Ectodermal cell (in vitro differentiated cells): Measurements from ENCODE around the gene KIAA1958. TPM values are rescaled to one million over a fixed set of nuclear protein-coding genes. Genes with fewer than 3 reads are reported as not detected.
A peak's percentile ranks its signal among the peaks of the same experiment; 100 is the strongest.

Experiments
- H3K27ac ChIP-seq: 2 replicates; pipeline ENCODE4 v1.7.0; 2013; ENCODE audit warnings: mild to moderate bottlenecking, low read depth, low read length; ENCODE audit not compliant: insufficient read depth, poor library complexity, severe bottlenecking
- H3K27me3 ChIP-seq: 2 replicates; pipeline ENCODE4 v1.7.0; 2013; ENCODE audit warnings: mild to moderate bottlenecking, low read length; ENCODE audit not compliant: insufficient read depth, control insufficient read depth, poor library complexity, severe bottlenecking
- H3K36me3 ChIP-seq: one replicate; pipeline ENCODE4 v1.7.0; 2013; ENCODE audit warnings: low read length; ENCODE audit not compliant: control insufficient read depth, insufficient read depth
- H3K4me1 ChIP-seq: one replicate; pipeline ENCODE4 v1.7.0; 2013; ENCODE audit warnings: low read length; ENCODE audit not compliant: control insufficient read depth, insufficient read depth
- H3K4me3 ChIP-seq: 2 replicates; pipeline ENCODE4 v1.7.0; 2013; ENCODE audit warnings: low read depth, low read length, control low read depth; ENCODE audit not compliant: insufficient read depth
- H3K9me3 ChIP-seq: 2 replicates; pipeline ENCODE4 v1.7.0; 2013; ENCODE audit warnings: mild to moderate bottlenecking, low read length, moderate library complexity; ENCODE audit not compliant: control insufficient read depth
- WGBS, 2 experiments: methylation state at CpG; one replicate each; pipeline ENCODE4 v1.1.7; 2013; ENCODE audit warnings: missing lambda C conversion rate in 2 of 2; 5-methylcytosine and 5-hydroxymethylcytosine counted together
- polyA plus RNA-seq, 4 experiments: library from polyadenylated mRNA; stranded (reverse); fragments of 50-300 nt; gene quantifications; one replicate each; pipeline ENCODE4 v1.2.3, GENCODE V29; 2013

The KIAA1958 gene
- polyA plus RNA-seq (2013, experiment 1 of 4), result 37.7 TPM
- polyA plus RNA-seq (2013, experiment 2 of 4), result 40.1 TPM
- 35.9 TPM for polyA plus RNA-seq (2013, experiment 3 of 4)
- polyA plus RNA-seq (2013, experiment 4 of 4), result 46.0 TPM

- Histone ChIP-seq H3K27me3 (no peaks in the 10 kb centered on the region), H3K4me1 (peaks cover 13% of the 10 kb centered on the region), H3K36me3 (no peaks in the 10 kb centered on the region), H3K27ac (peak within 1 kb of the TSS; percentile 95), H3K4me3 (peak within 1 kb of the TSS; percentile 94), H3K9me3 (no peaks in the 10 kb centered on the region)
- 1% methylated on average over 93 of the region's 93 CpGs for WGBS, 2 experiments
These were observed at the start of gene KIAA1958 for GRCh38 chr9:112486221-112487007. Gene KIAA1958 (plus strand): TSS chr9:112486827. CDS start chr9:112574081, 87,254 bp downstream.

- no peaks in the 10 kb centered on the region for H3K36me3 ChIP-seq
- WGBS, 2 experiments, result 94 to 99% methylated on average over 2 of the region's 2 CpGs
- no peaks in the 10 kb centered on the region for H3K27me3 ChIP-seq
These were observed 49.2 kb upstream of the KIAA1958 start for GRCh38 chr9:112437406-112437805.

GRCh38 chr9:112439171-112439570, 47.5 kb upstream of the KIAA1958 start:
- Histone ChIP-seq H3K27ac (no peak overlapping the region), H3K36me3 (no peaks in the 10 kb centered on the region)
- 86 to 98% methylated on average over 2 of the region's 2 CpGs for WGBS, 2 experiments

More at GRCh38 chr9:112437406-112437805, 49.2 kb upstream of the KIAA1958 start:
- H3K9me3 ChIP-seq, result no peaks in the 10 kb centered on the region
- H3K4me1 ChIP-seq, result no peaks in the 10 kb centered on the region
- H3K4me3 ChIP-seq, result no peak overlapping the region
- H3K27ac ChIP-seq, result no peak overlapping the region

GRCh38 chr9:112439825-112440224, 46.8 kb upstream of the KIAA1958 start:
- Histone ChIP-seq H3K9me3 (no peaks in the 10 kb centered on the region), H3K27me3 (no peaks in the 10 kb centered on the region), H3K4me3 (no peak overlapping the region), H3K36me3 (no peaks in the 10 kb centered on the region), H3K27ac (no peak overlapping the region), H3K4me1 (no peaks in the 10 kb centered on the region)
- 89 to 100% methylated on average over 1 of the region's 2 CpGs for WGBS, 2 experiments

More at GRCh38 chr9:112439171-112439570, 47.5 kb upstream of the KIAA1958 start:
- Histone ChIP-seq H3K4me3 (no peak overlapping the region), H3K9me3 (no peaks in the 10 kb centered on the region), H3K4me1 (no peaks in the 10 kb centered on the region), H3K27me3 (no peaks in the 10 kb centered on the region)

GRCh38 chr9:112443200-112443599, 43.4 kb upstream of the KIAA1958 start:
- no peak overlapping the region for H3K27ac ChIP-seq
- H3K9me3 ChIP-seq, result no peaks in the 10 kb centered on the region
- H3K36me3 ChIP-seq, result no peaks in the 10 kb centered on the region
- no peaks in the 10 kb centered on the region for H3K4me1 ChIP-seq
- H3K27me3 ChIP-seq, result no peaks in the 10 kb centered on the region
- H3K4me3 ChIP-seq, result no peak overlapping the region

GRCh38 chr9:112443636-112444035, 43.0 kb upstream of the KIAA1958 start:
- 88 to 100% methylated on average over 1 of the region's 1 CpG for WGBS, 2 experiments
- no peak overlapping the region for H3K4me3 ChIP-seq
- H3K9me3 ChIP-seq, result no peaks in the 10 kb centered on the region
- no peaks in the 10 kb centered on the region for H3K4me1 ChIP-seq
- H3K27ac ChIP-seq, result no peak overlapping the region
- H3K36me3 ChIP-seq, result no peaks in the 10 kb centered on the region
- no peaks in the 10 kb centered on the region for H3K27me3 ChIP-seq

- Histone ChIP-seq H3K27ac (no peak overlapping the region), H3K4me1 (no peaks in the 10 kb centered on the region), H3K9me3 (no peaks in the 10 kb centered on the region), H3K4me3 (no peak overlapping the region), H3K36me3 (no peaks in the 10 kb centered on the region), H3K27me3 (no peaks in the 10 kb centered on the region)
- no CpG with 5 or more reads among the region's 1 CpG for WGBS, 2 experiments
These were observed 41.4 kb upstream of the KIAA1958 start for GRCh38 chr9:112445196-112445595.

- no peaks in the 10 kb centered on the region for H3K9me3 ChIP-seq
- H3K27me3 ChIP-seq, result no peaks in the 10 kb centered on the region
- no peak overlapping the region for H3K27ac ChIP-seq
- no peak overlapping the region for H3K4me3 ChIP-seq
- 93 to 100% methylated on average over 2 of the region's 2 CpGs for WGBS, 2 experiments
- no peaks in the 10 kb centered on the region for H3K4me1 ChIP-seq
- H3K36me3 ChIP-seq, result no peaks in the 10 kb centered on the region
These were observed 40.5 kb upstream of the KIAA1958 start for GRCh38 chr9:112446080-112446479.

- H3K4me3 ChIP-seq, result no peak overlapping the region
- H3K9me3 ChIP-seq, result no peaks in the 10 kb centered on the region
- no peaks in the 10 kb centered on the region for H3K27me3 ChIP-seq
- H3K36me3 ChIP-seq, result no peaks in the 10 kb centered on the region
- H3K27ac ChIP-seq, result peak overlapping the region; percentile 16
- no peaks in the 10 kb centered on the region for H3K4me1 ChIP-seq
- 89 to 90% methylated on average over 2 of the region's 2 CpGs for WGBS, 2 experiments
These were observed 40.1 kb upstream of the KIAA1958 start for GRCh38 chr9:112446526-112446925.

- Histone ChIP-seq H3K27ac (no peak overlapping the region), H3K4me3 (no peak overlapping the region), H3K36me3 (no peaks in the 10 kb centered on the region), H3K9me3 (no peaks in the 10 kb centered on the region), H3K27me3 (no peaks in the 10 kb centered on the region), H3K4me1 (no peaks in the 10 kb centered on the region)
- 98% methylated on average over 1 to 2 of the region's 2 CpGs for WGBS, 2 experiments
These were observed 39.3 kb upstream of the KIAA1958 start for GRCh38 chr9:112447283-112447761.
